DND-41 (cell line): Measurements from ENCODE around the gene RIN3.

Source experiments
- ATAC-seq: fragments of 200-7000 bp; cut with Tn5 transposase; 3 replicates; pipeline ENCODE4 v1.9.1; 2021; ENCODE audit warnings: low read depth; ENCODE audit not compliant: insufficient read depth
- DNase-seq: peaks from one replicate; pipeline ENCODE4 v3.0.0-alpha.2; 2020
- H2AFZ ChIP-seq: 2 replicates; pipeline ENCODE4 v1.6.0; 2012; ENCODE audit warnings: low read depth, low read length
- H3K27ac ChIP-seq: 2 replicates; pipeline ENCODE4 v1.5.1; 2012; ENCODE audit warnings: low read length, inconsistent platforms
- H3K27me3 ChIP-seq: fragments of 200-600 bp; sonication (generic); 2 replicates; pipeline ENCODE4 v1.6.0; 2012; ENCODE audit warnings: low read length, mild to moderate bottlenecking, inconsistent platforms; ENCODE audit not compliant: insufficient read depth, poor library complexity
- H3K36me3 ChIP-seq: 2 replicates; pipeline ENCODE4 v1.5.1; 2012; ENCODE audit warnings: low read length, inconsistent platforms; ENCODE audit not compliant: insufficient read depth
- H3K4me1 ChIP-seq: 2 replicates; pipeline ENCODE4 v1.5.1; 2012; ENCODE audit warnings: mild to moderate bottlenecking, low read length; ENCODE audit not compliant: insufficient read depth
- H3K4me2 ChIP-seq: 2 replicates; pipeline ENCODE4 v1.6.0; 2012; ENCODE audit warnings: mild to moderate bottlenecking, moderate library complexity, low read length, inconsistent platforms; ENCODE audit not compliant: insufficient read depth
- H3K4me3 ChIP-seq, 2 experiments: fragments of 200-600 bp in 1 of 2; shearing (Covaris generic) in 1 of 2; 2 replicates each; pipeline ENCODE4 v1.5.1; 2012 to 2016; ENCODE audit warnings: inconsistent platforms in 2 of 2, low read length in 2 of 2, mild to moderate bottlenecking in 2 of 2, low read depth in 1 of 2, moderate library complexity in 1 of 2
- H3K79me2 ChIP-seq: 2 replicates; pipeline ENCODE4 v1.6.0; 2012; ENCODE audit warnings: low read length, inconsistent platforms; ENCODE audit not compliant: insufficient read depth
- H3K9ac ChIP-seq: 2 replicates; pipeline ENCODE4 v1.6.0; 2012; ENCODE audit warnings: low read depth, mild to moderate bottlenecking, inconsistent platforms, low read length, moderate library complexity
- H3K9me3 ChIP-seq: 2 replicates; pipeline ENCODE4 v1.5.1; 2012; ENCODE audit warnings: low read length, moderate library complexity, mild to moderate bottlenecking, inconsistent platforms; ENCODE audit not compliant: insufficient read depth, severe bottlenecking
- H4K20me1 ChIP-seq: 2 replicates; pipeline ENCODE4 v1.6.0; 2012; ENCODE audit warnings: low read length; ENCODE audit not compliant: insufficient read depth
- EZH2 ChIP-seq: IDR thresholded peaks from 3 replicates; pipeline ENCODE4 v1.6.1; 2012; ENCODE audit warnings: borderline replicate concordance, low read depth, mild to moderate bottlenecking, moderate library complexity, low read length, inconsistent platforms; ENCODE audit not compliant: severe bottlenecking
- TF ChIP-seq, protein P1 (sequence below): IDR thresholded peaks from 2 replicates; pipeline ENCODE4 v1.5.1; 2012; ENCODE audit warnings: borderline replicate concordance, low read length, moderate library complexity, mild to moderate bottlenecking; ENCODE audit not compliant: poor library complexity, severe bottlenecking; ENCODE audit errors: extremely low read depth

RIN3 gene

DNA sequence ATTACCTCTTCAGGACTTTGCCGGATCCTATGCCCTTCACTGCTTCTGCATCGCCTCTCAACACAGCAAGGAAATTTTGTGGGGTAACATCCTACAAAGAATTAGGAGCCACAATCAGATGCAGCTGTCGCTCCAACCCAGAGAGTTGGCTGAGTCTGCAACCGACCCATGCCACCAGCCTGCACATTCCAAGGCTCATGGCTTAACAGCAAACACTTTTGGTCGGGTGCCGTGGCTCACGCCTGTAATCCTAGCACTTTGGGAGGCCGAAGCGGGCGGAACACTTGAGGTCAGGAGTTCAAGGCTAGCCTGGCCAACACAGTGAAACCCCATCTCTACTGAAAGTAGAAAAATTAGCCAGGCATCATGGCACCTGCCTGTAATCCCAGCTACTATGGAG lies 202.6 kb downstream of the RIN3 start:
- DNase-seq (no peak), ATAC-seq (no peak)
- TF ChIP-seq EZH2: no peak
- TF ChIP-seq, protein P1, sequence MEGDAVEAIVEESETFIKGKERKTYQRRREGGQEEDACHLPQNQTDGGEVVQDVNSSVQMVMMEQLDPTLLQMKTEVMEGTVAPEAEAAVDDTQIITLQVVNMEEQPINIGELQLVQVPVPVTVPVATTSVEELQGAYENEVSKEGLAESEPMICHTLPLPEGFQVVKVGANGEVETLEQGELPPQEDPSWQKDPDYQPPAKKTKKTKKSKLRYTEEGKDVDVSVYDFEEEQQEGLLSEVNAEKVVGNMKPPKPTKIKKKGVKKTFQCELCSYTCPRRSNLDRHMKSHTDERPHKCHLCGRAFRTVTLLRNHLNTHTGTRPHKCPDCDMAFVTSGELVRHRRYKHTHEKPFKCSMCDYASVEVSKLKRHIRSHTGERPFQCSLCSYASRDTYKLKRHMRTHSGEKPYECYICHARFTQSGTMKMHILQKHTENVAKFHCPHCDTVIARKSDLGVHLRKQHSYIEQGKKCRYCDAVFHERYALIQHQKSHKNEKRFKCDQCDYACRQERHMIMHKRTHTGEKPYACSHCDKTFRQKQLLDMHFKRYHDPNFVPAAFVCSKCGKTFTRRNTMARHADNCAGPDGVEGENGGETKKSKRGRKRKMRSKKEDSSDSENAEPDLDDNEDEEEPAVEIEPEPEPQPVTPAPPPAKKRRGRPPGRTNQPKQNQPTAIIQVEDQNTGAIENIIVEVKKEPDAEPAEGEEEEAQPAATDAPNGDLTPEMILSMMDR: no peak
- no peak overlapping the region for H3K9ac ChIP-seq
- H3K4me1 ChIP-seq: no peaks in the 10 kb centered on the region
- no peaks in the 10 kb centered on the region for H3K27me3 ChIP-seq
- H3K4me3 ChIP-seq: no peak overlapping the region
- H4K20me1 ChIP-seq: no peaks in the 10 kb centered on the region
- H3K9me3 ChIP-seq: no peaks in the 10 kb centered on the region
- no peak overlapping the region for H3K4me2 ChIP-seq
- no peak overlapping the region for H3K27ac ChIP-seq
- H3K79me2 ChIP-seq: no peaks in the 10 kb centered on the region
- peaks cover 3% of the 10 kb centered on the region for H3K36me3 ChIP-seq
- H2AFZ ChIP-seq: no peak overlapping the region

DNA sequence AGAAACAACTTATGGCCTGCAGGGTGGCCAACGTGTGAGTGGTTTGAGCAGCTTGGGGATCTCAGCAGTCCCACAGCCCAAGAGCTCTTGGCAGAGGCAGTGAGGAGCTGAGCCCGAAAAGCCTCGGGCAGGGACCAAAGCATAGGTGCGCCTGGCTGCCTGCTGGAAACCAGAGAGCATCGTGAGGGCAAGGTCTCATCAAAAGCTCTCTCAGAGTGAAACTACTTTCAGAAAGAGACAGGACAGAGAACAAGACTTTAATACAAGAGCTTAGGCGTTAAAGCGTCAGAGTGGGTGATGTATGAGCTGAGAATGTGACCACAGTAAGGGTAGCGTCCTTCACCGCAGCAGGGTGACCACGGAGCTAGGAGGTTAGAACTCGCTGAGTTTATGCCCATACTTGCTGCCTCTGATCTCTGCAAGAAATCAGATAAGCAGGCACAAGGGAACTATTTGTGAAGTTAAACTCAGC lies 204.0 kb downstream of the RIN3 start:
- no peak overlapping the region for H3K4me3 ChIP-seq
- H3K79me2 ChIP-seq: no peaks in the 10 kb centered on the region
- H3K9me3 ChIP-seq: no peaks in the 10 kb centered on the region
- no peak overlapping the region for H3K27ac ChIP-seq
- peaks cover 3% of the 10 kb centered on the region for H3K36me3 ChIP-seq
- TF ChIP-seq EZH2: no peak
- TF ChIP-seq, protein P1: no peak
- H3K4me2 ChIP-seq: no peak overlapping the region
- H3K27me3 ChIP-seq: no peaks in the 10 kb centered on the region
- H2AFZ ChIP-seq: no peak overlapping the region
- no peaks in the 10 kb centered on the region for H3K4me1 ChIP-seq
- ATAC-seq (no peak), DNase-seq (no peak)
- H3K9ac ChIP-seq: no peak overlapping the region
- no peaks in the 10 kb centered on the region for H4K20me1 ChIP-seq

DNA sequence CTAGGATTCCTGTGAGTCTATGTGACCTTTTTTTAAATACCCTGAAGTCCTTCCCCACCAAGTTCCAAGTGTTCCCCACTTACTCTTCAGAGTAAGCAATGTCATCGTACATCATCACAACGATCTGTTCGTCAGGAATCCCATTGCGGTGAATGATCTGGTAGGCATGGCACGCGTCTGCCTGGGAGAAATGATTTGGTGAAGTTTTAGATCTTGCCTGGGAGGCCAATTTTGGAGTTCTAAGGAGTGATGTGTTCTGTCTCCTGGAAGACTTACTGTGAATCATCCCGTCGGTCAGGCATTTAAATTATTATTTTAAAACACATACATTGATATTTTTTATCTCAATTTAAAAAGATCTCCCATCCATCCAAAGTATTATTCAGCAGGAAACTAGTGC lies 205.1 kb downstream of the RIN3 start:
- Histone ChIP-seq H3K36me3 (peaks cover 3% of the 10 kb centered on the region), H3K27ac (no peak overlapping the region), H3K4me3 (no peak overlapping the region), H3K9ac (no peak overlapping the region), H3K4me1 (no peaks in the 10 kb centered on the region), H3K4me2 (no peak overlapping the region), H4K20me1 (no peaks in the 10 kb centered on the region), H3K79me2 (no peaks in the 10 kb centered on the region), H2AFZ (no peak overlapping the region), H3K27me3 (no peaks in the 10 kb centered on the region), H3K9me3 (no peaks in the 10 kb centered on the region)
- ATAC-seq (no peak), DNase-seq (no peak)
- TF ChIP-seq EZH2: no peak
- TF ChIP-seq, protein P1: no peak

DNA sequence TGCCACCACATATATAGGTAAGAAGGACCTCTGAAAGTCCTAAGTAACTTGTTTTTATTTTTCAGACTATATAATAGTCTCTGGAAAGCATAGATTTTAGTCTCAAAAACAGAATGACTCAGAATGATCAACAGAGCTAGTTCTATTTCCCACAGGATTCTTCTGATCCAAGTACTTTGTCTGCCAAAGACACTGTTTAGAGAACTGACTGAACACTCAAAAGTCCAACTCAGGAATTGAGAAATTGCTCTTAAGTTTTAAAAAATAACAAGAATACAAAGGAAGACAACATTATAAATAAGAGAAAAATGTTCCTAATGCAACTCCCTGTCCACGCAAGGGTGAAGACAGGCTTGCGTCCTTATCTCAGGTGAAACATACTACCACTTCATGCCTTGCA lies 205.8 kb downstream of the RIN3 start:
- Histone ChIP-seq H3K4me3 (no peak overlapping the region), H3K9ac (no peak overlapping the region), H2AFZ (no peak overlapping the region), H3K4me2 (no peak overlapping the region), H3K9me3 (no peaks in the 10 kb centered on the region), H3K4me1 (no peaks in the 10 kb centered on the region), H4K20me1 (no peaks in the 10 kb centered on the region), H3K27ac (no peak overlapping the region), H3K79me2 (no peaks in the 10 kb centered on the region), H3K27me3 (no peaks in the 10 kb centered on the region), H3K36me3 (peaks cover 3% of the 10 kb centered on the region)
- no peak for DNase-seq
- TF ChIP-seq EZH2: no peak
- TF ChIP-seq, protein P1: no peak
- no peak for ATAC-seq
